ENCODE measurements around the gene ZNF705A. TPM values are rescaled to one million over a fixed set of nuclear protein-coding genes. Genes with fewer than 3 reads are reported as not detected.

The ZNF705A gene
- total and polyA plus RNA-seq, 4 donors = not detected

Other genes with a start within 250 kb of the ZNF705A start
- 100 to 1,000 TPM; 142 to 178 TPM for gene SLC2A3, start 220.8 kb upstream of the ZNF705A start, total RNA-seq
- gene SLC2A3, start 220.8 kb upstream of the ZNF705A start, polyA plus RNA-seq = 1 to 10 TPM; 6.0 to 7.4 TPM
- 10 to 100 TPM; 29.8 to 32.1 TPM for gene FOXJ2, start 124.3 kb upstream of the ZNF705A start, total RNA-seq
- gene FOXJ2, start 124.3 kb upstream of the ZNF705A start, polyA plus RNA-seq = 10 to 100 TPM in 1 of 2 donors, 1 to 10 TPM in 1; 6.0 to 12.1 TPM
- gene C3AR1, start 90.7 kb upstream of the ZNF705A start, total RNA-seq = 10 to 100 TPM; 23.4 to 39.8 TPM
- gene C3AR1, start 90.7 kb upstream of the ZNF705A start, polyA plus RNA-seq = 10 to 100 TPM in 1 of 2 donors, 1 to 10 TPM in 1; 4.8 to 23.9 TPM
- gene NECAP1, start 74.7 kb upstream of the ZNF705A start, total RNA-seq = 10 to 100 TPM; 29.6 to 33.2 TPM
- 10 to 100 TPM; 13.6 to 20.1 TPM for gene NECAP1, start 74.7 kb upstream of the ZNF705A start, polyA plus RNA-seq
- 1 to 10 TPM; 3.0 to 5.2 TPM for gene CLEC4A, start 33.4 kb upstream of the ZNF705A start, total RNA-seq
- gene CLEC4A, start 33.4 kb upstream of the ZNF705A start, polyA plus RNA-seq = 1 to 10 TPM; 3.9 to 8.4 TPM
- gene FAM90A1, start 70.6 kb downstream of the ZNF705A start, total RNA-seq = under 1 TPM; 0.27 to 0.32 TPM
- gene FAM90A1, start 70.6 kb downstream of the ZNF705A start, polyA plus RNA-seq = under 1 TPM in 1 of 2 donors, not detected in 1; 0.13 TPM